Epithelial cell of esophagus (primary cell): ENCODE measurements around the gene NUDT2.
"Not testable (repeated sequence)": the region's sequence is repeated elsewhere in the genome, so short reads cannot be mapped to it uniquely, and the experiment has no call there.

ENCODE experiments used
- DNase-seq: peaks from one replicate; pipeline ENCODE4 v3.0.0; 2010; ENCODE audit warnings: low read depth
- H3K4me3 ChIP-seq: 2 replicates; pipeline ENCODE4 v1.5.1; 2011; ENCODE audit warnings: mild to moderate bottlenecking, low read length, control low read depth
- CTCF ChIP-seq: IDR thresholded peaks from 2 replicates; pipeline ENCODE4 v1.5.1; 2011; ENCODE audit warnings: low read depth, mild to moderate bottlenecking, low read length, control low read depth, inconsistent platforms; ENCODE audit not compliant: insufficient read depth; ENCODE audit errors: missing control alignments

NUDT2 gene

DNA sequence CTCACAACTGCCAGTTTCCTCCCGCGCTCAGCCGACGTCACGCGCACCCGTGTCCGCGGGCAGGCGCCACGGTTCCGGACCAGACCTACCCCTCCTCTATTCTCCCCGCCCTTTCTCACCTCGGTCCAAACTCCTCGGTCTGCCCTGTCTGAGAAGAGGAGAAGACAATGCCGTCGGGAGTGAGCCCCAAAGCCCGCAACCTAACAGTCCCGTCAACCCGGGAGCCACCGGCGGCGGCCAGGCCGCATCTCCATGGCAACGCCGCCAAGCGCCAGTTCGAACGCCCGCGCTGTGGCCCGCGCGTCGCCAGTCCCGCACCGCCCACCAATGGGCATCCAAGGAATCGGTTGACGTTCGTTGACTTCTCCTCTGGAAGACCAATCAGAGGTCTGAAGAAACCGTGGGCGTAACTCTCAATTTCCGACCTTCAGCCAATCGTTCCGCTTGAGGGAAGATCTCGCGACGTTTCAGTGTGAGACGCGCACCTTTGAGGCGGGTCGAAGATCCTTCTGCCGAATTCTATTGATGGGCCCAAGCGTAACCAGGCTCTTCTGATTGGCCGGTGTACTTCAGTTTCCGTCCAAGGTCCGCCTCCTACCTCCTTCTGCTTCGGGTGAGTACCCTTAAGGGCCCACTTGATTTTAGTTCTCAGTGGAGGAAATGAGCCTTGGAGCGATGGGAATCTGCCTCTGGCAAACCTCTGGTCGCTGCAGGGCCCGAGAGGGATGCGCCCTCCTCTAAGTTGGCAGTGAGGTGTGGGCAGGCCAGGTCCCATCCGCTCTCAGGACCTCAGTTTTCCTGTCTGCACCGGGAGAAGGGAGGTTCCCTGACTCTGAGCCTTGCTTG lies at the start of gene NUDT2, which contains the start of gene KIF24:
Gene NUDT2 (plus strand): TSS at position 583 of the 846 bp plus-strand sequence. CDS start 9,471 bp downstream, outside the sequence.
Gene KIF24 (minus strand): TSS at position 282 of the 846 bp plus-strand sequence. CDS start 17,922 bp downstream, outside the sequence.
- TF ChIP-seq CTCF = no peak
- H3K4me3 ChIP-seq = peak within 1 kb of the TSS; percentile 88
- peak; percentile 100 for DNase-seq

DNA sequence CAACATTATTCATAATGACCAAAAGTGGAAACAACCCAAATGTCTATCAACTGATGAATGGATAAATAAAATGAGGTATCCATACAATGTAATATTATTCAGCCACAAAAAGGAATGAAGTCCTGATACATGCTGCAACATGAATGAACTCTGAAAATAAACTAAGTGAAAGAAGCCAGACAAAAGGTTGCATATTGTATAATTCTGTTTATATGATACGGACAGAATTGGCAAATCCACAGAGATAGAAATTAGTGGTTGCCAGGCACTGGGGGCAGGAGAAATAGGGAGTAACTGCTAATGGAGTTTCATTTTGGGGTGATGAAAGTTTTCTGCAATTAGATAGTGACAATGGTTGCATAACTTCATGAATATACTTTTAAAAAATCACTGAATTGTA lies 47.3 kb upstream of the NUDT2 start:
- peak; percentile 37 for DNase-seq
- H3K4me3 ChIP-seq = no peak overlapping the region
- TF ChIP-seq CTCF = no peak

- no peak for TF ChIP-seq CTCF
- H3K4me3 ChIP-seq = no peak overlapping the region
- no peak for DNase-seq
These were observed 40.2 kb upstream of the NUDT2 start for GRCh38 chr9:34289159-34289558.

- no peak for DNase-seq
- no peak overlapping the region for H3K4me3 ChIP-seq
- no peak for TF ChIP-seq CTCF
These were observed 38.3 kb upstream of the NUDT2 start for GRCh38 chr9:34291023-34291422.

- H3K4me3 ChIP-seq = no peak overlapping the region
- DNase-seq = no peak
- no peak for TF ChIP-seq CTCF
These were observed 37.9 kb upstream of the NUDT2 start for GRCh38 chr9:34291423-34291822.

DNA sequence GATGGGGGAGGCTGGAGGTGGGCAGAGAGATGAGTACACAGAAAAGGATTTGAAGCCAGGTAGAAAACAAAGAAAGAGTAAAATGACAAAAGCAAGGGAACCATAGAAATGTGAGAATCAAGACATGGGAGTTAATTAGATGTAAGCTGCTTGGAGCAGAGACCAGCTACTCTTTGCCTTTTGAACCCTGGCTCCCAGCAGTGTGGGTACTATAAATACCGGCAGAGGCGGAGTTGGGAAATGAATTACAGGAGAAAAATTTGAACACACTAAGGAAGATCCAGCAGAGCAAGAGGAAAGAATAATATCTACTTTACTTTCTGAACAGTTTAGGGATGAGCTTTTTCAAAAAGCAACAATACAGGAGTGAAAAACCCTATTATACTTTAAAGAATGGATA lies 36.8 kb upstream of the NUDT2 start:
- TF ChIP-seq CTCF = no peak
- DNase-seq = no peak
- no peak overlapping the region for H3K4me3 ChIP-seq

DNA sequence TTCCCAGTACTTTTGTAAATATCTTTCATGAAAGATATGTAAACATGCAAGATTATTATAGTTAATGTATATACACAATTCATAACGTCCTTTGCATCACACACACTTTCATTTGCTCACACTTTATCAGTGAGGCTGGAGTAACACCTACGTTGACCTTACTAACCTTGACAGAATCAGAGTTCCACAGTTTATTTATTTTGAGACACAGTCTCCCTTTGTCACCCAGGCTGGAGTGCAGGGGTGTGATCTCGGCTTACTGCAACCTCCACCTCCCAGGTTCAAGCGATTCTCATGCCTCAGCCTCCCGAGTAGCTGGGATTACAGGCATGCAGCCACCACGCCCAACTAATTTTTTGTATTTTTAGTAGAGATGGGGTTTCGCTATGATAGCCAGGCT lies 28.3 kb upstream of the NUDT2 start:
- DNase-seq, H3K4me3 ChIP-seq: not testable (repeated sequence)

- H3K4me3 ChIP-seq, DNase-seq: not testable (repeated sequence)
These were observed 21.1 kb upstream of the NUDT2 start for GRCh38 chr9:34308316-34308715.
